ENCODE measurements around the gene ABCF2. TPM values are rescaled to one million over a fixed set of nuclear protein-coding genes. Genes with fewer than 3 reads are reported as not detected.

The ABCF2 gene
- total RNA-seq, 1 donor from 2014 or later: 36.9 TPM

- no peak for DNase-seq
These were observed 14.1 kb upstream of the ABCF2 start for GRCh38 chr7:151240942-151241754.

DNA sequence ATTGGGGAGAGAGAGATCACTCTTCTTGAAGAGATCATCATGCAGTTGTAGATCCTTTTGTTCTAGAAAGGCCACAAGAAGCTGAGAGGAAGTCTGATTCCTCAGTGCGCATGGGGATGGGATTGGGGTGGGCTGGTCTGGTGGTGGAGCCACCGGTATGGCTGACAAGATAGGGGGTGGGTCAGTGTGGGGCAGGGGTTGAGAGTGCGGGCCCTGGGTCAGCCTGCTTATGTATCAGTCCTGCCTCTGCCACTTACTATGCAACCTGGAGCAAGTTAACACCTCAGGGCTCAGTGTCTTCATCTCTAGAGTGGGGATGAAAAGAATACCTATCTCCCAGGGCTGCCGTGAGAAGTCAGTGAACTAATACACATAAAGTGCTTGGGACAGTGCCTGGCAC, 13.5 kb upstream of the ABCF2 start:
- no peak for DNase-seq

GRCh38 chr7:151239837-151240459, 12.9 kb upstream of the ABCF2 start:
- DNase-seq: no peak

- no peak for DNase-seq
These were observed 12.2 kb upstream of the ABCF2 start for GRCh38 chr7:151238924-151239836.

DNA sequence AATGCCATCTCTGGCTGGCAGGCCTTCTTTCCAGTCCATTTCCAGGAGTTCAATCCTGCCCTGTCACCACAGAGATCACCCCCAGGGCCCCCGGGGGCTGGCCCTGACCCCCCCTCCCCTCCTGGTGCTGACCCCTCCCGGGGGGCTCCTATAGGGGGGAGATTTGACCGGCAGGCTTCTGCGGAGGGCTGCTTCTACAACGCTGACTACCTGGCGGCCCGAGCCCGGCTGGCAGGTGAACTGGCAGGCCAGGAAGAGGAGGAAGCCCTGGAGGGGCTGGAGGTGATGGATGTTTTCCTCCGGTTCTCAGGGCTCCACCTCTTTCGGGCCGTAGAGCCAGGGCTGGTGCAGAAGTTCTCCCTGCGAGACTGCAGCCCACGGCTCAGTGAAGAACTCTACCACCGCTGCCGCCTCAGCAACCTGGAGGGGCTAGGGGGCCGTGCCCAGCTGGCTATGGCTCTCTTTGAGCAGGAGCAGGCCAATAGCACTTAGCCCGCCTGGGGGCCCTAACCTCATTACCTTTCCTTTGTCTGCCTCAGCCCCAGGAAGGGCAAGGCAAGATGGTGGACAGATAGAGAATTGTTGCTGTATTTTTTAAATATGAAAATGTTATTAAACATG, 11.3 kb upstream of the ABCF2 start:
- DNase-seq: no peak

- DNase-seq: no peak
These were observed 10.5 kb upstream of the ABCF2 start for GRCh38 chr7:151237244-151238189.

DNA sequence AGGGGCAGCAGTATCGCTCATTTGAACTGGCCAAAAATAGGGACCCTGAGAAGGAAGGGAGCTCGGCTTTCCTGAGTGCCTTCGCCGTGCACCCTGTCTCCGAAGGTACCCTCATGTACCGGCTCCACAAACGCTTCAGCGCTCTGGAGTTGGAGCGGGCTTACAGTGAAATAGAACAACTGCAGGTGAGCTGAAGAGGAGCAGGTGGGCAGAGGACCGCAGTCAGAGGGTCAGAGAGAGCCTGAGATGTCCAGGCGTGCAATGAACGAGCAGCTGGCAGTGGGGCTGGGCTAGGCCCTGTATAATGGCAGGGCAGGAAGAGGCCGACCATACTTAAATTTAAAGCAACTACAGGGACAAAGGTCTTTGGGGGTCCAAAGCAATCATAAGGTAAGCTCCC, 9.4 kb upstream of the ABCF2 start:
- DNase-seq: no peak

GRCh38 chr7:151235091-151235787, 8.2 kb upstream of the ABCF2 start:
- DNase-seq: no peak

DNA sequence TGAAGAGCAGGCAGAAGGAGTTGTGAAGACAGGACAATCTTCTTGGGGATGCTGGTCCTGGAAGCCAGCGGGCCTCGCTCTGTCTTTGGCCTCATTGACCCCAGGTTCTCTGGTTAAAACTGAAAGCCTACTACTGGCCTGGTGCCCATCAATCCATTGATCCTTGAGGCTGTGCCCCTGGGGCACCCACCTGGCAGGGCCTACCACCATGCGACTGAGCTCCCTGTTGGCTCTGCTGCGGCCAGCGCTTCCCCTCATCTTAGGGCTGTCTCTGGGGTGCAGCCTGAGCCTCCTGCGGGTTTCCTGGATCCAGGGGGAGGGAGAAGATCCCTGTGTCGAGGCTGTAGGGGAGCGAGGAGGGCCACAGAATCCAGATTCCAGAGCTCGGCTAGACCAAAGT, 6.8 kb upstream of the ABCF2 start:
- DNase-seq: no peak

GRCh38 chr7:151232917-151233701, 6.1 kb upstream of the ABCF2 start:
- DNase-seq: peak; percentile 38

DNA sequence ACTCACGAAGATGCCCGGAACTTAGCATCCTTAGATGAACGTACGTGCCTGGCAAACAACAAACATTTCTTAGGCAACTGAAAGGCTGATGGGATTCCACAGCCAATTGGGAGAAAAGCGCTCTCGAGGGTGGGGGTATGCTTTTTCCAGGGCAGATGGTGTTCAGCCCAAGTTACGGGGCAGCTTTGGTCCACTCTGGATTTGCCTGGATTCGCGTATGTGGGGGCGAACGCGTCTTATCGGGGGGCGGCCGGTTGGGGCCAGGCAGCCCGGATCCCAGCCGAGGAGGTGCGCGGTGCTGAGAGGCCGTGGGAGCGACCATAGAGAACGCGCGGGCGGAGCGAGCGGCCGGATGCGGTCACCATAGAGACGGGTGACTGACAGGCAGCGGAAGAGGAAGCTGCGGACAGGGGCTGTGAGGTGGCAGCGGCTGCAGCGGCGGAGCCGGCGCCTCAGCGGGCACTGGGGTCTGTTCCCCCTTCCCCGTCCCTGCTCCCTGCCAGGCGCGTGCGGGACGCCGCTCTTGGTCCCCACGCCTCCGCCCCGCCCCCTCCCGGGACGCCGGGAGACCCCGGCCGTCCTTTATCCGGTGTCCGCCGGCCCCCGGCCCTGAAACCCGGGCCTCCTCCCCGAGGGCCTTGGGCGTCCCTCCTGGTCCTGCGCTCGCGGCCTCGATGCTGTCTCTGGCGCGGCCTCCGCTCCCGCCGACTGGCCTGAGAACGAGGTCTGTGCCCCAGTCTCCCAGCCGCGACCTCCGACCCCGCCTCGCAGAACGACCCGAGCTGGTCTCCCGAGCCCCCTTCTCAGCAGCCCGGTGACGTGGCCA, 5.3 kb upstream of the ABCF2 start, which contains the start of gene CHPF2:
TSS of gene CHPF2 (plus strand) at position 393 of the 826 bp plus-strand sequence. CDS start 1,529 bp downstream, outside the sequence.
- peak; percentile 93 for DNase-seq

GRCh38 chr7:151231080-151231479, 4.1 kb upstream of the ABCF2 start:
- DNase-seq: no peak

- DNase-seq: no peak
These were observed 2.2 kb upstream of the ABCF2 start for GRCh38 chr7:151229249-151229648.

GRCh38 chr7:151228024-151228866, 1.2 kb upstream of the ABCF2 start:
- no peak for DNase-seq

- DNase-seq: no peak
These were observed 488 bp downstream of the ABCF2 start for GRCh38 chr7:151226560-151226874.

- no peak for DNase-seq
These were observed 976 bp downstream of the ABCF2 start for GRCh38 chr7:151225948-151226510.

DNA sequence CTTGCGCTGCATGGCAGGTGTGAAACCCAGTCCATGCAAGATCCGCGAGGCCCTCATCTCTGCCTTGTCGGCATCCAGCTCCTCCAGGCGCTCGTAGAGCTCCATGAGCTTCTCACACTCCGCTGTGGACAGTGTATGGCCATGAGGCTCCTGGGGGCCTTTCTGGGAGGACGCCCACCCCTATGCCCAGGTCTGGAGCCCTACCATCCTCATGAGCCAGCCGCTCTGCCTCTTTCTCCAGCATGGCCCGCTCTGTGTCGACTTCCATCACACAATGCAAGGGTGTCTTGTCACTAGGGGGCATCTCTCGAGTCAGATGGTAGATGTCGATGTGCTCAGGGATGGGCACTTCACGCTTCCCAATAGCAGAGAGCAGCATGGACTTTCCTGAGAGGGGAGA, 3.3 kb downstream of the ABCF2 start:
- DNase-seq: no peak
